ENCODE measurements around the gene PTPN7.
"Not testable (repeated sequence)": the region's sequence is repeated elsewhere in the genome, so short reads cannot be mapped to it uniquely, and the experiment has no call there.

Gene PTPN7

GRCh38 chr1:202127836-202128622 lies 32.4 kb downstream of the PTPN7 start:
- DNase-seq = no peak

GRCh38 chr1:202127061-202127460 lies 33.3 kb downstream of the PTPN7 start:
- no peak for DNase-seq

DNA sequence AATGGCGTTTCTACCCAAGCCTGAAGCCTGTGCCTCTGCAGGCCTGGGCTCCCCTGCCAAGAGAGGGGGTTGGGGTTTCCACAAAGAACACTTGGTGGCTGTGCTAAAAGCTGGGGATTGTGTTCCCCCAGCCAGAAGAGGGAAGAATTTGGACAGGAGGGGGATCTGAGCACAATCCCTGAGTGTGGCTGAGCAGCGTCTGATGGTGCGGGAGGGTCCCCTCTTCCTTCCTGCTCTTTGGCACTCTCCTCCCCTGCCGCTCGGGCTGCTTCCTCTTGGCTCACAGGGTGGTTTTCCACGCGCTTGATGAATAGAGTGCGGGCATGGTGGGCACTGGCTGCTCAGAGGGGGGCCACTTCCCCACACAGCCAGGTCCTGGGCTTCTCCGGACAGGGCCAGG lies 34.0 kb downstream of the PTPN7 start:
- no peak for DNase-seq

DNA sequence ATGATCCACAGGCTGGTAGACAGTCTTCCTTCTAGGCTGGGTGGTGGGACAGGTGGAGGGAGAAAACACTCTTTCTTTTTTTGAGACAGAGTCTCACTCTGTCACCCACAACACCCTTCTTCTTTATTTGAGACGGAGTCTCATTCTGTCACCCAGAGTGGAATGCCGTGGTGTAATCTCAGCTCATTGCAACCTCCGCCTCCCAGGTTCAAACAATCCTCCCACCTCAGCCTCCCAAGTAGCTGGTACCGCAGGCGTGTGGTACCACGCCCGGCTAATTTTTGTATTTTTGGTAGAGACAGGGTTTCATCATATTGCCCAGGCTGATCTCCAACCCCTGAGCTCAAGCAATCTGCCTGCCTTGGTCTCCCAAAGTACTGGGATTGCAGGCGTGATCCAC lies 34.8 kb downstream of the PTPN7 start:
- no peak for DNase-seq

GRCh38 chr1:202124142-202124541 lies 36.3 kb downstream of the PTPN7 start:
- no peak for DNase-seq

DNA sequence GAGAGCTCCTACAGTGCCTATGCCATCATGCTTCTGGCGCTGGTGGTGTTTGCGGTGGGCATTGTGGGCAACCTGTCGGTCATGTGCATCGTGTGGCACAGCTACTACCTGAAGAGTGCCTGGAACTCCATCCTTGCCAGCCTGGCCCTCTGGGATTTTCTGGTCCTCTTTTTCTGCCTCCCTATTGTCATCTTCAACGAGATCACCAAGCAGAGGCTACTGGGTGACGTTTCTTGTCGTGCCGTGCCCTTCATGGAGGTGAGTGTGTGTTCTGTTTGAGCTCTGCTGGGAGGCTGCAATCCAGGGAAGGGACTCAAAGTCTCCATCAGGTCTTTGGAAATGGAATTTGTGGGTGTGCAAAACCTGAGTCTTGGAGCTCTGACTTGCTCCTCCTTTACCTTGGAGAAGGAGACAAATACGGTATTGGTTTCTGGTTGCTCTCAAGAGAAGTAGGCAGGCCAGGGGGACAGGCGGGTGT lies 37.0 kb downstream of the PTPN7 start:
- DNase-seq = no peak

DNA sequence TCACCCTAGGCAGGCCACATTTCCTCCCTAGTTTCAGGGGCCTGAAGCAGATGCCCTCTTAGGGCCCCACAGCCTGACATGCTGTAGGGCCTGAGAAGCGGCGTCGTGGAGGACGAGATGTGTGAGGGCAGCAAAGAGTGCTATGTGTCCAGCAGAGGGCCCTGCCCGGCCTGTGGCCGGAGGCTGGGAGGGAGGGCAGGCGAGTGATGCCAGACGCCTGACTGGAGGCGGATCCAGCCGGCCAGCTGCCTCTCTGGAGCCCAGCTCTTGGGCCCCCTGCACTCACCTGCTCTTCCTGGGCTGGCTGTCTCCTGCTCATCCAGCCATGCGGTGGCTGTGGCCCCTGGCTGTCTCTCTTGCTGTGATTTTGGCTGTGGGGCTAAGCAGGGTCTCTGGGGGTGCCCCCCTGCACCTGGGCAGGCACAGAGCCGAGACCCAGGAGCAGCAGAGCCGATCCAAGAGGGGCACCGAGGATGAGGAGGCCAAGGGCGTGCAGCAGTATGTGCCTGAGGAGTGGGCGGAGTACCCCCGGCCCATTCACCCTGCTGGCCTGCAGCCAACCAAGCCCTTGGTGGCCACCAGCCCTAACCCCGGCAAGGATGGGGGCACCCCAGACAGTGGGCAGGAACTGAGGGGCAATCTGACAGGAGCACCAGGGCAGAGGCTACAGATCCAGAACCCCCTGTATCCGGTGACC lies 37.6 kb downstream of the PTPN7 start, which contains the start of gene GPR37L1:
TSS of gene GPR37L1 (plus strand) at position 279 of the 697 bp plus-strand sequence. CDS start at position 326, 47 bp downstream.
- no peak for DNase-seq

- no peak for DNase-seq
Observed at GRCh38 chr1:202121006-202121405, 39.4 kb downstream of the PTPN7 start.

DNA sequence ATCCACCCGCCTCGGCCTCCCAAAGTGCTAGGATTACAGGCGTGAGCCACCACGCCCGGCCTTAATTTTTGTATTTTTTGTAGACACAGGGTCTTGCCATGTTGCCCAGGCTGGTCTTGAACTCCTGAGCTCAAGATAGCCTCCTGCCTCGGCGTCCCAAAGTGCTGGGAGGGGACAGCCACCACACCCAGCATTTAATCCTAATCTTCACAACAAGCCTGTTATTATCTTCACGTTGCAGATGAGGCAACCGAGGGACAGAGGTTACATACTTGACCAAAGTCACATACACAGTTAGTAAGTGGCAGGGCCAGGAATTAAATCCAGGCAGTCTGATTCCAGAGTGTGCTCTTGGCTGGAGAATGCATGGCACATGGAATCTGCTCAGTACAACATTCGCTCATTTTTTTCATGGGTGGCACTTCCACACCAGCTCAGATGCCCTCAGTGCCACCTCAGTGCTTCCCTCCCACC lies 42.5 kb downstream of the PTPN7 start:
- no peak for DNase-seq

DNA sequence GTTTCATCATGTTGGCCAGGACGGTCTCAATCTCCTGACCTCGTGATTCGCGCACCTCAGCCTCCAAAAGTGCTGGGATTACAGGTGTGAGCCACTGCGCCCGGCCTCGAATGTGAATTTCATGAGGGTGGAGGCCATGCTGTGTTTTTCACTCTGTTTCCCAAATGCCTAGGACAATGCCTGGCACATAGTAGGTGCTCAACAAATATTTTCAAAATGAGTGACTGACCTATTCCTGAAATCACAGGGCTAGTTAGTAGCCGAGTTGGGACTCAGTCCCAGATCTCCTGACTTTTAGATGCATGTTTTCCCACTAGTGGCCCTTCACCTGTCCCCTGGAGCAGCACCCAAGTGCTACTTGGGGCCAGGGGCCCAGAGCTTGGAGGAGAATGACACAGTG lies 44.1 kb downstream of the PTPN7 start:
- DNase-seq = no peak

DNA sequence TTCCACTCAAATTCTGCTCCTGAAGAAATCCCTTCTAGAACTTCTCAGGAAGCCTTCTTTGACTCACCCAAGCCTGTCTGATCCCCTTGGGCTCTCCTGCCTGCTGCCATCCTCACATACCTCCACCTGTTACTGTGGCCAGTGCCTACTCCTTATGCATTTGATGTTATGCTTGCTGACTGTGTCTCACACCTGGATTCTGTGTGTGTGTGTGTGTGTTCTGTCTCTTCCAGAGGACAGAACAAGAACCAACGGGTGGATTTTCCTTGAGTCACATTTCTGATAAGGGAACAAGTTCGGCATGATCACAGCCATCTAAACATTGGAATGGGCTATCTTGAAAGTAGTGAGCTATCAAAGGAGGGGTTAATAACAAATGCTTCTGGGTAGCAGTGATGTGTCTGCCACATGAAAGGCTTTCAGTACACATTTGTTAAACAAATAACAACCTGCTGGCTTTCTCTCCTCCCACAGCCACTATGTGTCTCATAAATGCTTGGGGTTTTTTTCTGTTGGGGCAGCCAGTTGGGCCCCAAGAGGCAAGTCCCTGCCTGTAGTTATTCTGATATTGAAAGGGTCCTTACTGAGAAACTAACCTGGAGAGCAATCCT lies 46.6 kb downstream of the PTPN7 start:
- no peak for DNase-seq

- no peak for DNase-seq
Observed at GRCh38 chr1:202112859-202113689, 47.3 kb downstream of the PTPN7 start.

DNA sequence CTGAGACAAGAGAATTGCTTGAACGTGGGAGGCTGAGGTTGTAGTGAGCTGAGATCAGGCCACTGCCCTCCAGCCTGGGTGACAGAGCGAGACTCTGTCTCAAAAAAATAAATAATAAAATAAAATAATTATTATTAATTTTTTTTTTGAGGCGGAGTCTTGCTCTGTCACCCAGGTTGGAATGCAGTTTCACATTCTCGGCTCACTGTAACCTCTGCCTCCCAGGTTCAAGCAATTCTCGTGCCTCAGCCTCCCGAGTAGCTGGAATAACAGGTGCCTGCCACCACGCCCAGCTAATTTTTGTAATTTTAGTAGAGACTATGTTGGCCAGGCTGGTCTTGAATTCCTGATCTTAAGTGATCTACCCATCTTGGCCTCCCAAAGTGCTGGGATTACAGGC lies 48.8 kb downstream of the PTPN7 start:
- DNase-seq = not testable (repeated sequence)

GRCh38 chr1:202110977-202111376 lies 49.4 kb downstream of the PTPN7 start:
- DNase-seq = no peak

- no peak for DNase-seq
Observed at GRCh38 chr1:202107801-202108731, 52.3 kb downstream of the PTPN7 start.

- DNase-seq = no peak
Observed at GRCh38 chr1:202107321-202107761, 53.1 kb downstream of the PTPN7 start.

- no peak for DNase-seq
Observed at GRCh38 chr1:202106340-202107254, 53.8 kb downstream of the PTPN7 start.

DNA sequence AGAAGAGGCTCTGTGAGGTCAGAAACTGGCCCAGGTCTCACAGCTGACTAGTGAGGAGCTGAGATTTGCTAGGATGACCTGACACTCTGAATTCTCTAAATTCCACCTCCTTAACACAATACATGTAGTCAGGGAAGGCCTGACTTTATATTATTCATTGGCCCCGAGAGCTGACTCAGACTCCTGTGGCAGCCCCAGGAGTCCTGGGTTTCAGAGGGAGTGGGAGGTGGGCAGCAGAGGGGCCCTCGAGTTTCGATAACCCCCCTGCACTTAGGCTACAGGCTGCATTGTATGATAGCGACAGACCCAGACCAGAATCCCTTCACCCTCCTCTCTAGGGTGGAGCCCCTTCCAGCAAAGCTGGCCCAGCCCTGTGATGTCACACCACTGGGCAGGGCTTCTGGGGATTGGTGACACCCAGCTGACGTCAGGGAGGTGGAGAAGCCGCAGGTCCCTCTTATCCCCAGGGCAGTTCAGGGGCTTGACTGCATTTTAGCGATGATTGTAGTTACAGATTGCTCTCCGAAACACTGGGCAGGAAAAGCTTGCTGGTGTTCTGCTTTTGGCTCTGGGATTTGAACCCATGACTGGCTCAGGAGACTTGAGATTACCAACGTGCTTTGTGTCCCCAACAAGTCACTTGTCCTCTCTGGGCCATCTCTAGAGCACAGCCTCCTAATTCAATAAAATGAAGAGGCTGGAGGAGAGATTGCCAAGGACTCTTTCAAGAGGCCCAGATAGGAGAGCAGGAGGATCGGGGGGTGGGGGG lies 54.6 kb downstream of the PTPN7 start:
- no peak for DNase-seq

DNA sequence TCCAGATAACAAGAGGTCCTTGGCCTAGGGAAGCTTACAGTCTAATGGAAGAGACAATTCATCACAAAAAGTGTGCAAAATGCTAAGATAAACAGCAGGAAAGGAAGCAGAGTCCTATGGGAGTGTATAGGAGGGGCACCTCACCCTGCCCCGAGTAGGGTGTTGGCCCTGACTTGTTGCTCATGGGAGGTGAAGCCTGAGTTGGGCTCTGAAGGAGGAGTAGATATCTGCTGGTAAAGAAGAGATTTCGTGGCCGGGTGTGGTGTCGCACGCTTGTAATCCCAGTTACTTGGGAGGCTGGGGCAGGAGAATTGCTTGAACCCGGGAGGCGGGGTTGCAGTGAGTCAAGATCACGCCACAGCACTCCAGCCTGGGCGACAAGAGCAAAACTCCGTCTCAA lies 56.3 kb downstream of the PTPN7 start:
- no peak for DNase-seq

- no peak for DNase-seq
Observed at GRCh38 chr1:202101184-202101583, 59.2 kb downstream of the PTPN7 start.

All from activated CD8-positive, alpha-beta memory T cell treated with anti-CD3 and anti-CD28 coated beads for 24 hours (primary cell).